Skeletal muscle satellite cell (primary cell): ENCODE measurements around the gene CAPN5. TPM values are rescaled to one million over a fixed set of nuclear protein-coding genes. Genes with fewer than 3 reads are reported as not detected.
"Not testable (repeated sequence)": the region's sequence is repeated elsewhere in the genome, so short reads cannot be mapped to it uniquely, and the experiment has no call there.

Source experiments
- H3K27me3 ChIP-seq: 2 replicates; pipeline ENCODE4 v1.7.0; 2013; ENCODE audit warnings: low read length; ENCODE audit not compliant: control insufficient read depth, insufficient read depth
- H3K36me3 ChIP-seq: 2 replicates; pipeline ENCODE4 v1.7.0; 2013; ENCODE audit warnings: mild to moderate bottlenecking, control low read depth, low read length; ENCODE audit not compliant: insufficient read depth
- H3K4me1 ChIP-seq: 2 replicates; pipeline ENCODE4 v1.7.0; 2013; ENCODE audit warnings: low read length; ENCODE audit not compliant: control insufficient read depth, insufficient read depth
- H3K4me2 ChIP-seq: 2 replicates; pipeline ENCODE4 v1.7.0; 2013; ENCODE audit warnings: mild to moderate bottlenecking, low read length
- H3K4me3 ChIP-seq: 2 replicates; pipeline ENCODE4 v1.7.0; 2013; ENCODE audit warnings: low read length
- H3K9ac ChIP-seq: 2 replicates; pipeline ENCODE4 v1.7.0; 2013; ENCODE audit warnings: mild to moderate bottlenecking, low read depth, low read length, moderate library complexity
- H3K9me3 ChIP-seq: replicated peaks from 2 replicates; pipeline ENCODE4 v1.7.0; 2013; ENCODE audit warnings: mild to moderate bottlenecking, control low read depth, low read length
- total RNA-seq: library from RNA; depleted of rRNA; stranded (reverse); fragments of >200 nt; gene quantifications from 2 replicates; pipeline ENCODE4 v1.2.3, GENCODE V29; 2012; rRNA removed

CAPN5 gene
- total RNA-seq = 21.2 and 21.5 TPM in 2 replicates

GRCh38 chr11:77066229-77067042 is at the start of gene CAPN5:
TSS of gene CAPN5 (plus strand) at chr11:77066971. CDS start at chr11:77084887, 17,916 bp downstream.
- Histone ChIP-seq H3K36me3 (no peaks in the 10 kb centered on the region), H3K9me3 (no peaks in the 10 kb centered on the region), H3K4me2 (peak within 1 kb of the TSS; percentile 95), H3K9ac (peak within 1 kb of the TSS; percentile 90), H3K4me3 (peak within 1 kb of the TSS; percentile 76), H3K27me3 (no peaks in the 10 kb centered on the region), H3K4me1 (peaks cover 47% of the 10 kb centered on the region)

- peaks cover 18% of the 10 kb centered on the region for H3K4me1 ChIP-seq
- not testable (repeated sequence) for H3K27me3 ChIP-seq, H3K9me3 ChIP-seq, H3K36me3 ChIP-seq, H3K4me3 ChIP-seq, H3K4me2 ChIP-seq, H3K9ac ChIP-seq
Measured at GRCh38 chr11:77018396-77018924, 48.3 kb upstream of the CAPN5 start.

GRCh38 chr11:77019976-77020595 is 46.7 kb upstream of the CAPN5 start:
- H3K36me3 ChIP-seq = no peaks in the 10 kb centered on the region
- H3K9me3 ChIP-seq = no peaks in the 10 kb centered on the region
- H3K4me1 ChIP-seq = peaks cover 18% of the 10 kb centered on the region
- H3K9ac ChIP-seq = no peak overlapping the region
- H3K4me3 ChIP-seq = no peak overlapping the region
- no peaks in the 10 kb centered on the region for H3K27me3 ChIP-seq
- H3K4me2 ChIP-seq = no peak overlapping the region

GRCh38 chr11:77020734-77021133 is 46.0 kb upstream of the CAPN5 start:
- H3K4me2 ChIP-seq = no peak overlapping the region
- no peak overlapping the region for H3K9ac ChIP-seq
- no peaks in the 10 kb centered on the region for H3K9me3 ChIP-seq
- H3K36me3 ChIP-seq = no peaks in the 10 kb centered on the region
- peaks cover 13% of the 10 kb centered on the region for H3K4me1 ChIP-seq
- H3K27me3 ChIP-seq = no peaks in the 10 kb centered on the region
- H3K4me3 ChIP-seq = no peak overlapping the region

GRCh38 chr11:77024745-77025144 is 42.0 kb upstream of the CAPN5 start:
- no peak overlapping the region for H3K9ac ChIP-seq
- H3K4me3 ChIP-seq = no peak overlapping the region
- H3K4me2 ChIP-seq = no peak overlapping the region
- peaks cover 7% of the 10 kb centered on the region for H3K27me3 ChIP-seq
- peaks cover 12% of the 10 kb centered on the region for H3K4me1 ChIP-seq
- H3K9me3 ChIP-seq = no peaks in the 10 kb centered on the region
- no peaks in the 10 kb centered on the region for H3K36me3 ChIP-seq

- no peak overlapping the region for H3K4me2 ChIP-seq
- H3K4me1 ChIP-seq = no peaks in the 10 kb centered on the region
- peaks cover 22% of the 10 kb centered on the region for H3K27me3 ChIP-seq
- H3K4me3 ChIP-seq = no peak overlapping the region
- H3K9ac ChIP-seq = no peak overlapping the region
- H3K9me3 ChIP-seq = no peaks in the 10 kb centered on the region
- H3K36me3 ChIP-seq = no peaks in the 10 kb centered on the region
Measured at GRCh38 chr11:77026221-77026620, 40.5 kb upstream of the CAPN5 start.

- Histone ChIP-seq H3K4me2 (no peak overlapping the region), H3K4me1 (no peaks in the 10 kb centered on the region), H3K9ac (no peak overlapping the region), H3K27me3 (peaks cover 24% of the 10 kb centered on the region), H3K36me3 (no peaks in the 10 kb centered on the region), H3K9me3 (no peaks in the 10 kb centered on the region), H3K4me3 (no peak overlapping the region)
Measured at GRCh38 chr11:77026743-77027142, 40.0 kb upstream of the CAPN5 start.

GRCh38 chr11:77027275-77027674 is 39.5 kb upstream of the CAPN5 start:
- no peak overlapping the region for H3K4me2 ChIP-seq
- no peak overlapping the region for H3K4me3 ChIP-seq
- H3K36me3 ChIP-seq = no peaks in the 10 kb centered on the region
- H3K9me3 ChIP-seq = no peaks in the 10 kb centered on the region
- peaks cover 24% of the 10 kb centered on the region for H3K27me3 ChIP-seq
- no peak overlapping the region for H3K9ac ChIP-seq
- H3K4me1 ChIP-seq = no peaks in the 10 kb centered on the region

- no peak overlapping the region for H3K4me3 ChIP-seq
- no peaks in the 10 kb centered on the region for H3K36me3 ChIP-seq
- no peaks in the 10 kb centered on the region for H3K9me3 ChIP-seq
- H3K9ac ChIP-seq = no peak overlapping the region
- peaks cover 24% of the 10 kb centered on the region for H3K27me3 ChIP-seq
- no peak overlapping the region for H3K4me2 ChIP-seq
- no peaks in the 10 kb centered on the region for H3K4me1 ChIP-seq
Measured at GRCh38 chr11:77029829-77030228, 36.9 kb upstream of the CAPN5 start.

- Histone ChIP-seq H3K9me3 (no peaks in the 10 kb centered on the region), H3K9ac (no peak overlapping the region), H3K4me2 (no peak overlapping the region), H3K4me3 (no peak overlapping the region), H3K36me3 (no peaks in the 10 kb centered on the region), H3K27me3 (peaks cover 31% of the 10 kb centered on the region), H3K4me1 (no peaks in the 10 kb centered on the region)
Measured at GRCh38 chr11:77030834-77031414, 35.8 kb upstream of the CAPN5 start.

- Histone ChIP-seq H3K4me3 (no peak overlapping the region), H3K9me3 (no peaks in the 10 kb centered on the region), H3K27me3 (peaks cover 37% of the 10 kb centered on the region), H3K4me1 (no peaks in the 10 kb centered on the region), H3K4me2 (no peak overlapping the region), H3K9ac (no peak overlapping the region), H3K36me3 (no peaks in the 10 kb centered on the region)
Measured at GRCh38 chr11:77031599-77031998, 35.2 kb upstream of the CAPN5 start.
